ENCODE measurements around the gene FIBCD1.

Gene FIBCD1

DNA sequence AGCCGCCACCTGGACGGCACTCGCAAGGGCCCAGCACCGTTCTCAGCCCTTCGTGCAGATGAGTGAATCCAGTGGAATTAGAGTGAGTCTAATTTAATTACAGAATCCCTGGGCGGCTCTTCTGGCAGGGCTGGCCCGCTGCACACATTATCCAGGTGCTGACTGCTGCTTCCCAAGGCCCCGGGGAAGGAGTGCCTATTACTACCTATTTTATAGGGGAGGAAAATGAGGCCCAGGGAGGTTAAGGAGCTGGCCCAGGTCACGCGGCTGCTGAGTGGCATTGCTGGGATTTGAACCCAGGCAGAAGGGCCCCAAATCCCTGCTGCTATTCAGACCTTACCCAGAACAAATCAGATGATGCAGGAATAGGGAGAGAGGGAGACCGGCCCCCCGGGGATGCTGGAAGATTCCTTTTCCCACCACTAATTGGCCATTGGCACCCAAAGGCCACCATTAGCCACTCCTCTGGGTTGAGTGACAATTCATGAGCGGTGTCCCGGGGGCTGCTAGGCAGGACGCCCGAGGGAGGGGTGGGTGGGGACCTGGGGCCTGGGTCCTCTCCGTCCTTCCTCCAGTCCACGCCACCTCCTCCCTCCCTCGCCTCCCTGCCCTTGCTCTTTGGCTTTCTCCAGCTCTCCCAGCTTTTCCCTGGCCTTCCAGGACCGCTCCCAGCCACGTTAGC, 32.2 kb downstream of the FIBCD1 start:
- no peak for DNase-seq (ENCODE audit: low read depth)

DNA sequence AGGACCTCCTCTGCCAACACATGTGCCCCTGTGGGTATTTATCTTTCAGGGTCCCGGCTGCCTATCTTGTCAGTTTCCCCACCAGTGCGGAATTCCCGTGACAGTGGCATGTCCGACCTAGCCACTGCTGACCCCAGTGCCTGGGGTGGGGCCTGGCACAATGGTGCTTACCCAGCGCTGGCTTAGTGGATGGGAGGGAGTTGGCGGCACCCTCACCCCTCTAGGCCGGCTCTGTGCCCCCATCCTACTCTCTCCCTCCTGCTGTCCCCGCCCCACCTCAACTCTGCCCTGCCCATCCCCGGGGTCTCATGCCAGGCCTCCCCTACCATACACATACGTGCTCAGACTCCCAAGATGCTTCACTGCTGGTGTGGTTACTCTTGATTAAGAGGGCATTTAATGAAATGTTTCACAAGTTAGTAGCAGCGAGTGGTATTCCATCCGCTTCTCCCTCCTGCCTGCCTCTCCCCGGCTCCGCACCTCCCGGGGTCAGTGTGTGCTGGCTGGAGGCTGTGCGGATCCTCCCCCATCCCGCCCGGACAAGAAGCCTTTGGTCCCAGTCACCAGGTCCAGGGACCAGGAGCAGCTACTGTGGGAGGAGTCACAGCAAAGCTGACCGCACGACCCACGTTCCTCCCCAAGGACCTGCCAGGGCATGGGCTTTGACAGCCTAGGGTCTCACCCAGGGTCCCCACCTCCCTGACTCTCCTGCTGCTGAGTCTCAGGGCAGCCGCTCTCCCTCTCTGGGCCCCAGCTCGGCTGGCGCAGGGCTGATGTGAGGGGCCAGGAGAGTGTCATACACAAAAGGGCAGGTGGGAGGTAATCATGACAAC, 32.9 kb downstream of the FIBCD1 start:
- no peak for DNase-seq (ENCODE audit: low read depth)

DNA sequence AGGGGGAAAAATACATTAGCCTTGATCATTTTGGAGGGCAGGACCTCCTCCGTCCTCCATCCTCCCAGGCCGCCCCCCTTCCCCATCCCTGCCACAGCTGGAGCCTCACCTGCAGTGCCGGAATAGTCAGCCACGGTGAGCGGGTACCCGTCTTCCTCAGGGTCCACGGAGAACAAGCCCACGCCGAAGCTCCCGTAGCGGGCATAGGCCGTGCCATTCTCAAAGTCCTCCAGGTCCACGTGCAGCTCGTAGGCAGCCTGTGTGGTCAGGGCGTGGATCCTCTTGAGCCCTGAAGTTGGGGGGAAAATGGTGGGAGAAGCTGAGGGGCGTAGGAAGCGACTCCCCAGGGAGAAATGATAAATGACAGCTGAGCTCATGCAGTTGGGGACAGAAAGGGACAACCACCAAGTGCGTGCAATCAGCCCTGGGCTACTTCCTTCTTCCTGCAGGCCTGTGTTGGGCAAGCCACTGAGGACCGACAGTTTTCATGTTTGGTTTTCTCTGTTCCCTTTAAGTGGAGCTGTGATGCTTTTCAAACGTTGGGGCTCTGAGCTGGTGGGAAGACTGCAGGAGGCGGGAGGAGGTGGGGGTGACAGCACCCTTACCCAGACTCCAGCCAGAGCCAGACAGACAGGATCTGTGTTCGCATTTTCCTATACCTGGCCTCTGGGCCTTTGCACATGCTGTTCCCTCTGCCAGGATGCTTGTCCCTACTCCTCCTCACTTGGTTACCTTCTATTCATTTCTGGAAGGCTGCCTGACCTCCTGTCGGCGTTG, 33.7 kb downstream of the FIBCD1 start:
- DNase-seq (ENCODE audit: low read depth) = no peak

DNA sequence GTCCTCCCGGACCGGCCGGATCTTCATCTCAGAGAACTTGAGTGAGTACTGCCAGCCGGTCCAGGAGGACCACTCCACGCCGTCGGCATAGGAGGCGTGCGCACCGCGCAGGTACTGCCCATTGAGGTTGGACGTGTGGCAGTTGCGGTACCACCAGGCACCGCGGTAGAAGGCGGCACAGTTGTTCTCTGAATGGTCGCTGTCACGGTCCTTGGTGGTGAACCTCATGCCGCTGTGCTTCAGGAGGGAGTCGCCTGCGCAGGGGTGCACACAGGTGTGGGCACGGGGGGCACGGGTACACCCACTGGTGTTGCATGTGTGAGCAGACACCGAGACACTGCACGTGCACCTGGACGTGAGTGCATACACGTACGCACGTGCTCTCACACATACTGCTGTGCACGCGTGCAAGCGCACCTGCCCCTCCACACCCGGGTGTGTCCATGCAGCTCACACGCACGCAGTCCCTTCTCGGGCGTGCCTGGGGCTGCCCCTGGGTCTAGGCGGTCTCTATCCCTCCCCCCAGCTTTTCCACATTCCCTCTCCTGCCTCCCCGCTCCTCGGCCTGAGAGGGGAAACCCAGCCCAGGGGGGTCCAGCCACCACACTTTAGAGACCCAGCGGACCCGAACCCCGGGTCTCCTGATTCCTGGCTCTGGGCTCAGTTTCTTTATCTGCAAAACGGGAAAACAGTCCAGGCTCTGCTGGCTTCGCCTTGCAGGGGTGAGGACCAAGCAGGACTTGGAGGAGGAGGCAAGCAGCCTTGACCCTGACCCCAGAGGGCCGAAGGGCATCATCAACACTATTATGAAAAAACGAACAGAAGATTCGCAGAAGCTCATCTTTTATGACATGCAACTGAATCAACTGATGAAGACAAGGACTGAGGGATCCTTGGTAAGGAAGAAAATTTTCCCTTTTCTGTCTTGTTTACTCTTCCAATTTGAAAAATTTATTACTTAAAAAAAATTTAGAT, 34.7 kb downstream of the FIBCD1 start:
- DNase-seq (ENCODE audit: low read depth) = no peak

DNA sequence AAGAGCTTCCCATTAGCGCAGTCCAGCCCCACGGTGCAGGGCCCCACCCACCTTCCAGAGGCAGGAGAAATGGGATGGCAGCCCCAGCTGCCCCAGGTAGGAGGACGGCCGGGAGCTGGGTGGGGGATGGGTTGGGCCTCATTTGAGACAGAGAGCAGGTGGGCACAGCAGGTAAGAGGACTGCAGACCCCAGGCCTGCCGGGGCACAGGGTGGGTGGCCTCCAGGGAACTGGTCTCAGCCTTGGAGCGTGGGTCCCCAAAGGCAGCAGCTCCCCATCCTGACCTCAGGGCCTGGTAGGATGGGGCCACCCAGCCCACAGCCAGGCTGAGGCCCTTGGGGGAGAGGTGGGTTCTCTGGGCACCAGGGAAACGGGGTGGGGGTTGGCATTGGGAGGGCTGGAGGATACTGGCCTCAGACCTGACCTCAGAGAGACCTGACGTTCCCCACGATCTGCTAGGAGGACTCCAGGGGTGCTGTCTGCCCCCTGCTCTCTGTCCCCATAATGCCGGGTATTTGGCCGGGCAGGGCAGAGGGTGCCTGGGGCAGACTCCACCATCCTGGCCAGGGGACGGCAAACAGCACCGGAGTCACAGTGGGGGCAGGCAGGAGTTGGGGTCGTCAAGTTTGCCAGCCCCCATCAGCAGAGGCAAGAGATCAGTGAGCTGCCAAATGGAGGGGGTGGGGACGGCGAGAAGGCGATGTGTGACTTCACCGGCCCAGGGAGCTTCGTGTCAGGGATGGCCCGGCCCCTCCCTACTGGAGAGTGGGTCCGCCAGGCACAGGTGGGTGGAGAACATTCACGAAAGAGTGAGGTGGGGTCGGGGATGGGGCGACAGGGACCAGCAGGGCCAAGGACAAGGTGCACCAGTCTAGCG, 35.6 kb downstream of the FIBCD1 start:
- no peak for DNase-seq (ENCODE audit: low read depth)

DNA sequence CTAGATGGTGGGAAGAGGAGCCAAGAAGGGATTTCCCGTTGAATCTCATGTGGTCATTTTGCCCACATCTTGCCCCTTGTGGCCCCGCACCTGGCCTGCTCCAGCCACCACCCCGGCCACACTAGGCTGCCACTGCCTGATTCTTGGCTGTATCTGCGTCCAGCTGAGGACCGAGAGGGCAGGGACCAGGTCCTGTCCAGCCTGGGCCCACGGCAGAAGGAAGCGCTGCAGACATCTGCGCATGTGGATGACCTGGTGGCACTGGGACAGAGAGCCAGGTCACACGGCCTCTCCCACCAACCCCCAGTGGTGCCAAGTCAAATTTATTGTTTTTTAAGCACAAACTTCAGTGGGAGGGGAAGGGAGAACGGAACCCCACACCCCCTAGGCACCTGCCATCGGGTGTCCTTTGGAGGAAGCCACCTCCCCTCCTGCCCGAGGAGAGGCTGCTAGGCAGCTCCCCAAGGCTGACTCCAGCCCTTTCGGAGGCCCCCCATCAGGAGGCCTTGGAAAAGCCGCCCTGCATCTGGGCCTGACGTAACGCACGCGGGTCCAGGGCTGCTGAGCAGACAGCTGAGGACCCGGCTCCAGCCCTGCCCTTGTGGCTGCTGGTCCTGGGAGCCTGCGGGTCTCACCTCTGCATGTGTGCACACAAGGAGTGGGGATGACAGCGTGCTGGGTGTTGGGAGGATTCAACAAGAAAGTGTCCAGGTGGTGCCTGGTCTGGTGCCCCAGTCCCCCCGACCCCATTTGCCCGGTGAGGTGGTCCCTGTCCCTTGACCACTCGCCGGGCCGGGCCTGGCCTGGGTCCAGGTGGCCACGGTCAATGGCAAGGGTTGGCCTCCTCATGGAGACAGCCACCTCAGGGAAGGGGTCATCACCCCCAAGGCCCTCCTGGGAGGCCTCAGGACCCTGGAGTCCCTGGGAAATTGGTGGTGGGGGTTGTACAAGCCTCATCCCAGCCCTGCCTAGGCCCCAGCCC, 36.6 kb downstream of the FIBCD1 start:
- no peak for DNase-seq (ENCODE audit: low read depth)

DNA sequence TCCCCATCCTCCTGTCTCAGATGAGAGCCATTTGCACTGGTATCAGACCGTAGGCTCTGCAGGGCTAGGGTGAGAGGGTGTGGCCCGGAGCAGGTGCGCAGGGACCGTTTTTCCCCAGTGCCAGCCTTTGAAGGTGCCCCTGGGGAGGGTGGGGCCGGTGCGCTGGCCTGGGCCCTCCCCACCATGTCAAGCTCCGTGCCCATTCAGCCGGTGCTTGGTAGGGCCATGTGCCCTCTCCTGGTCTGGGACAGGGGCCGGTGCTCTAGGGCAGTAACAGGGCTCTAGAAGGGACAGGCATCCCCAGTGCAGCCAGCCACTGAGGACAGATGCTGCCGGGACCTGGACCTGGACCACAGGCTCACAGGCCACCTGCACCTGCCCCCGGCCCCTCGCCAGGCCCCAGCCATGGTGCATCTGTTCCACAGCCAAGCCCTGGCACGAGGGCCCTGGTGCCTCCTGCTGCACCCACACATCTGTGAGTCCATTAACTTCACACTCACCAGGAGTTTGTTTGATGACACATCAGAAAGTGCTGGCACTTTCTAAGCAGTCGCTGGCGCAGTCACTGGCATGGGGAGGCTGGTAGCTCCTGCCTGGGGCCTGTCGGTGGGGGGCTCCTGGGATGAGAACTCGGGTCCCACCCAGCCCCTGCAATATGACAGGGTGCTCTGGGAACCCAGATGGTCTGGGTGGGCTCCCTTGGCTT, 37.4 kb downstream of the FIBCD1 start:
- no peak for DNase-seq (ENCODE audit: low read depth)

DNA sequence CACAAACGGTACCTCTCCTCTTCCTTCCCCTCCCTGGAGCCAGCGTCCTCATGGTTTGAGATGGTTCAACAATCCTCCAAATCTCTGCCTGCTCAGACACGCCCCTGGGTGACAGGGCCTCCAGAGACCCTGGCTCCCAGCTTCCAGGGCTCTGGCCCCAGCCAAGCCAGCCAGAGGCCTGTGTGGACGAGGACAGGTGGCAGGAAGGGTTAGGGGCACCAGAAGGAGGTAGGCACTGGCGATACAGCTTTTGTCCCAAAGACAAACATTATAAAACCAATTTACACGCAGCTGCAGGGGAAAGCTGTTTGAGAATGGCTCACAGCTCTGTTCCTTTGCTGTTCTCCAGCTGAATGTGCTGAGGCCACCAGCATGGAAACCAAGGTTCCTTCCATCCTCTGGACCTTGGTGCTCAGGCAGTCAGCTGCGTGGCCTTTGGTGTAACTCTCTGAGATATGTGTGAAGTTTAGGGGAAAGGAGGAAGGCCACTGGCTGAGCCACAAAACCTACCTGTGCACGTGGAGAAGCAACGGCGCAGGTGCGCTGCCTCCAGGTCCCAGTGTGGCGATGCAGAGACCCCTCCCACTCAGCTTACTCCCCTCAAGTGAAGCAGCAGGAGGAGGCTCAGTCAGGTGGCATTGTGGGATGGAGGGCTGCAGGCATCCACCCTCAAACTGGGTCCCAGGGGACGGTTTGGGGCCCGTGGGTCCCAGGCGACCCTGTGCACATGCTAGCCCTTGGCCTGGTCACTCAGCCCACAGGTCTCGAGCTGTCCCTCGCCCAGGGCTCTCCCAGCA, 38.1 kb downstream of the FIBCD1 start:
- DNase-seq (ENCODE audit: low read depth) = no peak

DNA sequence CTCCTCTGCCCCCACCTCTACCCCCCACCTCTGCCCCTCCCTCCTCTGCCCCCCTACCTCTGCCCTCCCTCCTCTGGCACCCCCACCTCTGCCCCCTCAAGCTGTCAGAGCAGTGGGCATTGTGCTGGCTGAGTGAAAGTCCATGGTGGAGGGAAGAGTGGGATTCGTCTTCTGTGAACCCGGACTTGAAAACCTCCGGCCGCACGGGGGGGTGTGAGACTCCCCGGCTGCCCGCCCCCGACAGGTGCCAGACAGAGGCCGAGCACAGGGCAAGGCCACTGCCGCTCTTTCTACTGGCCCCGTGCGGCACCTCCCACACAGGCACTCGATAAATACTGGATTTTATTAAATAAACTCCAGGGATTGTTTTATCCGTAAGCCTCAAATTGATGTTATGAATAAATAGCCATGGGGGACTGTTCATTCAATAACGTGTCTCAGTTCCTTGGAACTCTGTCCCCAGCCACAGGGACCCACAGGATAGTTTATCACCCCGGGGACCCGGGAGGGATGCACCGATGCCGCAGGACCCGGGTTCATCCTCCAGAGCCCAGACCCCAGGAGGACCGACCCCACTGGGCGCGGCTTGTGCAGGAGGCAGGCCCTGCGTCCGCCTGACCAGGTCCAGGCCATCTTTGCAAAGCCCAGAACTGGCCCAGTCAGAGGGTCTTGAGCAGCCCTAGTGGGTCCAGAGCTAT, 39.8 kb downstream of the FIBCD1 start:
- DNase-seq (ENCODE audit: low read depth) = no peak

DNA sequence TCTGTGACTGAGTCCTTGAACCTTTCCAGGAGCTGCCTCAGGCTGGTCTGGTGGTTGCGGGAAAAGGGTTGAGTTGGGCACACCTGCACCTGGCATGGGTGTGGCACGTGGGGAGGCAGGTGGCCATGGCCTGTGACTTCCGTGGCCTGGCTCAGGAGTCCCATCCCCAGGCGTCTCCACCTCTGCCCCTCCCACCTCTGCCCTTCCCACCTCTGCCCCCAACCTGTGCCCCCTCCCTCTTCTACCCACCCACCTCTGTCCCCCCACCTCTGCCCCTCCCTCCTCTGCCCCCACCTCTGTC, 40.5 kb downstream of the FIBCD1 start:
- no peak for DNase-seq (ENCODE audit: low read depth)

DNA sequence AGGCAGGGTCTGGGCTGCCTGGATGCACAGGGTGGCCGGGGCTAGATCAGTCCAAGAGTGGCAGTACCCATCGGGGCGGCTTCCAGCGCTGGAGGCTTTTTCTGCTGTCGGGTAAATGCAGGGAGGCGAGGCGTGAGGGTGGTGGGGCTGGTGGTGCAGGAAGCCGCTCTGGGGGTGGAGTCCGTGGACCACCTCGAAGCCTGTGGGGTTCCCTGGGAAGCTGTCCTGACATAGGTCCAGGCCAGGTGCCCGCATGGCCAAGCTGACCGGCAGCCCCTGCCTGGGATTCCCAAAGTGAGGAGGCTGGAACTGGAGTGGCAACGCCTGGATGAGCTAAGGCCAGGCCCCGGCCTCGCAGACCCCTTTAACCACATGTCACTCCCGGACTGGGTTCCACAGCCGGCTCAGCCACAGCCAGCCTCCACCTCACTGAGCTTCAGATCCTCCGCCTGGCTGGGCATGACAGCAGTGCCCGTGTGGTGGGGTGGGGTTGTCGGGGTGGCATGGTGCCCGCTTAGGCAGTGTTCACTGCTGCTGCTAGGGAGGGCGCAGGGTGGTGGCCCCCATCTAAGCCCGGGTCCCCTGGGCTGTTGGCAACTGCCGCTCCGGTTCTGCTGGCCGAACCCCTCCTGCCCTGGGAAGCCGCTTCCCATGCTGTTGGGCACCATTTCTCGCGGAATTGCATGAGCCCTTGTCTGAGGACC, 41.0 kb downstream of the FIBCD1 start:
- DNase-seq (ENCODE audit: low read depth) = no peak

DNA sequence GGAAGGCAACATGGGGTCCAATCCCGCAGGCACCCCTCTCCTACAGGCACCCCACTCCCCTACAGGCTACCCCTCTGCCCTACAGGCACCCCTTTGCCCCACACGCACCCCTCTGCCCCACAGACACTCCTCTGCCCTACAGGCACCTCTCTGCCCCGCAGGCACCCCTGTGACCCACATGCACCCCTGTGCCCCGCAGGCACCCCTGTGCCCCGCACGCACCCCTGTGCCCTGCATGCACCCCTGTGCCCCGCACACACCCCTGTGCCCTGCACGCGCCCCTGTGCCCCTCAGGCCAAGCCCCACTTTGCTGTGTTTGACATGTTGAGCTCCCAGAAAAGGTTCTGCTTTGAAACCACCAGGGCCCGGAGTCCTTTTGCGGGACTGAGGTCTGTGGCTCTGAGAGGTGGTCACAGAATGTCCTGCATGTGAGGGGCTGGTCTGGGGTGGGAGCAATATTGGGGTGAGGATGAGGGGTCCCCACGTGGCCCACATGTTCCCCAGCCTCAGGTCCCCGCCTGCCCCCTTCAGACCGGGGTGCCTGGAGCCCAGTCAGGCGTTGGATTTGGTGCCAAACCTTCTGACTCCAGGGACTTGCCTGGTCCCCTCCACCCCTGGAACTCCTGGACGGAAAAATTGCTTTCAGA, 41.8 kb downstream of the FIBCD1 start:
- DNase-seq (ENCODE audit: low read depth) = no peak

DNA sequence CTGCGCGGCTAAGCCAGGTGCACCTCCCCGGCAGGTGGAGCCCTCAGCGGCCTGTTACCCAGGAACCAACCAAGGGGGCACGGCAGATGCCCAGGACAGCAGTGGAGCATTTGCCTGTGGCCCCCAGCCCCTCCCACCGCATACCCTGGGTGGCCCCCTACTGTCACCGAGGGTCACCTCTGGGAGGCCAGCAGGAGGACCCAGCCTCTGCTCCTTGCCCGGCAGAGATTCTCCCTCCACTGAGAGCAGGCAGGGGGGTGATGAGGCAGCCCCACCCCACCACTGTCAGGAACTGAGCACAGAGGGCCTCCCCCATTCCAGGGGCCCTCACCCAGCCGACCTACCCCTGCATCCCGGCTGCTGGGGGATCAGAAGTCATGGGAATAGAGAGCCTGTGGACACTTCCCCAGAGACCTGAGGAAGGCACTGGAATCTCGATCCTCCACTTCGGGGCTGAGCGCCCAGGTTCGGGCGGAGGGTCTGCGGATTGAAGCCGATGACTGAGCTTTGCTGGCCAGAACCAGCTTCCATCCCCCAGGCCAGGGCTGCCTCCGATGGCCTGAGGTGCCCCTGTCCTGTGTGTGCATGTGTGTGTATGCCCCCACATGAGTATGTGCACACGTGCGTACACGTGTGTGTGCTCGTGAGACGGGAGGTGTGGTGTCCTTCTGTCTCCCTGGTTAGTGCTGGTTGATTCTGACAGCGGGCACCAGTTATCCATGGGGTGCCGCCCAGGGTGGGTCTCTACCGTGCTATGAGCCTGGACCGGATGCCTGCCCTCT, 42.6 kb downstream of the FIBCD1 start, which contains the start of gene QRFP:
QRFP (minus strand) TSS at position 580 of the 782 bp plus-strand sequence. CDS start 2,974 bp downstream, outside the sequence.
- no peak for DNase-seq (ENCODE audit: low read depth)

DNA sequence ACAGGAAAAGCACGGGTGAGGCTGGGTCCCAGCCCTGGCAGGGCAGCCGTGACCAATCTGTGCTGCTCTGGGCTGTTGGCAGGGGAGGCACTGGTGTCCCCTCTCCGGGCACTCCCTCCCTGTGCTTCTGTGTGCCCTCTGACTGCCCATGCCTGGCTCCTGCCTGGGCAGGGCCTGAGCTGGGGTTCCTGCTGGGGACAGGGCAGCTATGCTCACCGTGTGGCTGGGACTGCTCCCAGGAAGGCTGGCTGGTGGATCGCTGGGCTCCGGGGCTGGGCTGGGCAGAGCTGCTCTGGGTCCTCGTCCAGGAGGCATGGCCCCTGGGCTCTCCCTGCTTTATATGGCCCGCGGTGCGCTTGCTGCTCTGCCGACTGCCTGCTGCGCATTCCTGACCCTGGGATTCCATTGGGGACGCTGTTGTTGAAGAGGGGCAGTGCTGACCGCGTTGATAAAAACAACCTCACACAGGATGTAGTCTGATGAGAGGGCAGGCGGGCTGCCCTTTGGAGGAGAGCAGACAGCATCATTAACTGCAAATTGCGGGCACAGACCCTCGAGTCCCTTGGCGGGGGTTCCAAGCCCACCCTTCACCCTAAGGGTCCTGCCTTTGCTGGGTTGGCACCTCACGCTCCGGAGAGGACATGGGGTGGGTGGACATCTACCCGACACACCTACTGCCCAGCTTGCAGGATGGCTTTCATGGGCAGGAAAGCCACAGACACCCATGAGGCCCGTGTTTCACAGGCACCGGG, 43.4 kb downstream of the FIBCD1 start:
- DNase-seq (ENCODE audit: low read depth) = no peak

DNA sequence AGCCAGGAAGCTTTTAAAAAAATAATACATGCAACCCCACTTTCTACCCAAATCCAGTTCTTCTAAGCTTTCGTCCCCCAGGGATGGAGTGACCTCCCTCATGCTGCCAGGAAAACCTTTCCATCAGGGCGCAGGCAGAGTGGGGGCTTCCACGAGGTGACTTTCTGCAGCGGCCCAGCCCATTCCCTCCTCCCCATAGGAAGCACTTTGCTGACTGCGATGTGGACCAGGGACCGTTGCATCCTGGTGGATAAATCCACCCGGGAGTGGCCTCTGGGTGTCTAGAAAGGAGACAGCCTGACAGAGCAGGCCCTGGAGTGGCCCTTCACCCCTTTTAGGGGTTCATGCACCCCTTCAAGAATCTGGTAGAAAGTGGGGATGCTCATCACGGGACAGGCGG, 44.0 kb downstream of the FIBCD1 start:
- no peak for DNase-seq (ENCODE audit: low read depth)

Data from activated T-cell treated with anti-CD3 and anti-CD28 coated beads for 48 hours (primary cell).